GM12891 (cell line): Measurements from ENCODE around the gene BHLHE40.

Experiments used
- PAX5 ChIP-seq: IDR thresholded peaks from 2 replicates; pipeline ENCODE4 v1.6.1; 2011; ENCODE audit warnings: low read length, moderate library complexity, mild to moderate bottlenecking; ENCODE audit not compliant: insufficient read depth, severe bottlenecking
- POLR2A ChIP-seq: IDR thresholded peaks from 2 replicates; pipeline ENCODE4 v1.6.1; 2011; ENCODE audit warnings: low read depth, low read length, control low read depth
- POLR2AphosphoS5 ChIP-seq: IDR thresholded peaks from 2 replicates; pipeline ENCODE4 v1.6.1; 2011; ENCODE audit warnings: low read depth, low read length, control low read depth
- POU2F2 ChIP-seq: IDR thresholded peaks from 2 replicates; pipeline ENCODE4 v1.6.1; 2011; ENCODE audit warnings: low read depth, mild to moderate bottlenecking, control low read depth, low read length, moderate library complexity
- SPI1 ChIP-seq: IDR thresholded peaks from 2 replicates; pipeline ENCODE4 v1.6.1; 2011; ENCODE audit warnings: low read depth, low read length, control low read depth
- TAF1 ChIP-seq: IDR thresholded peaks from 2 replicates; pipeline ENCODE4 v1.6.1; 2011; ENCODE audit warnings: low read depth, low read length, control low read depth

GRCh38 chr3:4978966-4979427 is 240 bp upstream of the BHLHE40 start:
- TF ChIP-seq POLR2AphosphoS5, result no peak; the same call in 1 of the 2 replicates
- TF ChIP-seq TAF1, result no peak
- TF ChIP-seq POLR2A, result no peak
- TF ChIP-seq SPI1, result no peak
- no peak for TF ChIP-seq POU2F2
- no peak for TF ChIP-seq PAX5
